ENCODE data around the gene INS. TPM values are rescaled to one million over a fixed set of nuclear protein-coding genes. Genes with fewer than 3 reads are reported as not detected.
A peak's percentile ranks its signal among the peaks of the same experiment; 100 is the strongest.

INS gene
- total and polyA plus RNA-seq, 4 donors, result 0.16 to 0.37 TPM; not detected in 2

DNA sequence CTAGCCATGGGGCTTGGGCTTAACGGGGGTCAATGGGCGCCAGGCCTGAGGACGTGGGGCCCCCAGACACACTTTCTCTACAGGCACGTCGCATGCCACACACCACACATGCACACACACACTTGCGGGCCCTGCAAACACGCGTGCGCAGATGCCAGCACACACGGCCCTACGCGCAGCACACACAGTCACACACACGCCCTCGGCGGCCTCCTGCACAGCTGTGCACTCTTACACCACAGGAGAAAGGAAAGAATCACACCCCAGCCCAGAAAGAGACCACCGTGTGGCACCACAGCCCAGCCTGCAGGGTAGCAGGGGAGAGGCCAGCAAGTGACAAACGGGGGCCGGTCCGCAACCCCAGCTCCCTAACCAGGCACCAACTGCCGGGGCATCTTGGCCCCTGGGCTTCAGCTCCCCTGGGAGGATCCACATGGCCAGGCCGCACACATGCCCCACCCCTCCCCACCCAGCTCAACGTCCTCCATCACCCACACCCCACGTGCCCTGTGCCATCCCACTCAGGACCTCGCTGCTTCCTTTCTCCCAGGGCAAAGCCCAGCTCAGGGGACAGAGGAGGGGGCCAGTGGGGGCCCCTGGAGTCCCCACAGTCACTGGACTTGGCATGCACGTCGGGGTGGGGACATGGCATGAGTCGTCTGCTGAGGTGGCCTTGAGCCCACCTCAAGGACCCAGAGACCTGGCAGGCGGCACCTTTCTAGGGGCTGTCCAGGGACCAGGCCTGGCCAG is 36.9 kb upstream of the INS start:
- TF ChIP-seq TAF1 (conservative IDR thresholded peaks at IDR 0.05), result no peak
- TF ChIP-seq, protein P1, sequence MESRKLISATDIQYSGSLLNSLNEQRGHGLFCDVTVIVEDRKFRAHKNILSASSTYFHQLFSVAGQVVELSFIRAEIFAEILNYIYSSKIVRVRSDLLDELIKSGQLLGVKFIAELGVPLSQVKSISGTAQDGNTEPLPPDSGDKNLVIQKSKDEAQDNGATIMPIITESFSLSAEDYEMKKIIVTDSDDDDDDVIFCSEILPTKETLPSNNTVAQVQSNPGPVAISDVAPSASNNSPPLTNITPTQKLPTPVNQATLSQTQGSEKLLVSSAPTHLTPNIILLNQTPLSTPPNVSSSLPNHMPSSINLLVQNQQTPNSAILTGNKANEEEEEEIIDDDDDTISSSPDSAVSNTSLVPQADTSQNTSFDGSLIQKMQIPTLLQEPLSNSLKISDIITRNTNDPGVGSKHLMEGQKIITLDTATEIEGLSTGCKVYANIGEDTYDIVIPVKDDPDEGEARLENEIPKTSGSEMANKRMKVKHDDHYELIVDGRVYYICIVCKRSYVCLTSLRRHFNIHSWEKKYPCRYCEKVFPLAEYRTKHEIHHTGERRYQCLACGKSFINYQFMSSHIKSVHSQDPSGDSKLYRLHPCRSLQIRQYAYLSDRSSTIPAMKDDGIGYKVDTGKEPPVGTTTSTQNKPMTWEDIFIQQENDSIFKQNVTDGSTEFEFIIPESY (IDR thresholded peaks at IDR 0.05), result no peak
- TF ChIP-seq RXRA (IDR thresholded peaks at IDR 0.05), result no peak
- TF ChIP-seq, protein P2, sequence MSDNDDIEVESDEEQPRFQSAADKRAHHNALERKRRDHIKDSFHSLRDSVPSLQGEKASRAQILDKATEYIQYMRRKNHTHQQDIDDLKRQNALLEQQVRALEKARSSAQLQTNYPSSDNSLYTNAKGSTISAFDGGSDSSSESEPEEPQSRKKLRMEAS (IDR thresholded peaks at IDR 0.05), result no peak
- TF ChIP-seq YY1 (IDR thresholded peaks at IDR 0.05), result no peak
- TF ChIP-seq GABPA (IDR thresholded peaks at IDR 0.05 in 1 of 2, conservative IDR thresholded peaks at IDR 0.05 in 1 of 2), result no peak
- no peak for TF ChIP-seq HNF4G (IDR thresholded peaks at IDR 0.05)
- no peak for TF ChIP-seq NR2F2 (IDR thresholded peaks at IDR 0.05)
- TF ChIP-seq FOXA2 (IDR thresholded peaks at IDR 0.05), result no peak
- TF ChIP-seq EGR1 (IDR thresholded peaks at IDR 0.05; ENCODE audit: low read depth in 2 of 2), result no peak
- no peak for TF ChIP-seq RAD21 (IDR thresholded peaks at IDR 0.05)
- no peak overlapping the region for H3K27ac ChIP-seq (ENCODE audit: low read depth in 1 of 2, low read length in 2 of 2)
- no peak for DNase-seq (ENCODE audit: low spot score)

DNA sequence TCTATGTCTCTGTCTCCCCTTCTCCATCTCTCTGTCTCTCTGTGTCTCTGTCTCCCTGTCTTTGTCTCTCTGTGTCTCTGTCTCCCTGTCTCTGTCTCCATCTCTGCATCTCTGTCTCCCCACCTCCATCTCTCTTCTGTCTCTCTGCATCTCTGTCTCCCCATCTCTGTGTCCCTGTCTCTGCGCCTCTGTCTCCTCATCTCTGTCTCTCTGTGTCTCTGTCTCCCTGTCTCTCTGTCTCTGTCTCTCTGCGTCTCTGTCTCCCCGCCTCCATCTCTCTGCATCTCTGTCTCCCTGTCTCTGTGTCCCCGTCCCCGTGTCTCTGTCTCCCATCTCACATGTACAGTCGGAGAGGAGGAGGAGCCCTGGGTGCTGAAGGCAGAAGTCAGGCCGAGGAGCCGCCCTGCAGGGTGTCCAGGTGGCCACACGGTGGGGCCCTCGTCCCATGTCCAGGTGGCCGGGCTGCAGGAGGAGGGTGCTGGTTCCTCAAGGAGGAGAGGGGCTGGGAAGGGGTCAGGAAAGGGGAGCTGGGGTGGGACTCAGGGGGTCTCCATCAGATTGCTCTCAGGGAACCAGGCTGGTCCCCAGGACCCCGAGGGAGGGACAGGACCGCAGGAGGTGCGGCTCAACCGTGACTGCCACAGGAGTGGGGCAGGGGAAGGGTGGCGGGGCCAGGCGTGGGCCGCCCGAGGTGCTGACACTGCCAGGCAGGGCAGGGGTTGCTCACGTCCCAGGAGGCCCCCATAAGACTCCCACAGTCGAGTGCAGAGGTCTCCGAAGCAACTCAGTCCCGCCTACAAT is 36.2 kb upstream of the INS start:
- Histone ChIP-seq H3K9ac (ENCODE audit: low read depth in 1 of 2, low read length in 2 of 2) (no peak overlapping the region), H3K4me1 (ENCODE audit: control insufficient read depth in 4 of 4, insufficient read depth in 4 of 4, low read length in 3 of 4) (no peaks in the 10 kb centered on the region), H3K27ac (ENCODE audit: low read depth in 1 of 2, low read length in 2 of 2) (no peak overlapping the region), H3K4me3 (ENCODE audit: low read depth in 1 of 3, low read length in 3 of 3) (no peak overlapping the region), H3K27me3 (ENCODE audit: control insufficient read depth in 4 of 4, insufficient read depth in 4 of 4, low read length in 3 of 4) (peaks cover 0 to 3% (median 0%) of the 10 kb centered on the region in 4 donors), H3K36me3 (ENCODE audit: control insufficient read depth in 4 of 4, insufficient read depth in 3 of 4, low read depth in 1 of 4, low read length in 3 of 4) (no peaks in the 10 kb centered on the region), H3K9me3 (ENCODE audit: control insufficient read depth in 4 of 4, low read length in 3 of 4) (no peaks in the 10 kb centered on the region)
- WGBS, result 37% methylated on average over 23 of the region's 23 CpGs
- TF ChIP-seq FOXA1 (IDR thresholded peaks at IDR 0.05) (no peak), SP1 (IDR thresholded peaks at IDR 0.05) (no peak), HNF4A (conservative IDR thresholded peaks at IDR 0.05) (no peak), RXRA (IDR thresholded peaks at IDR 0.05) (no peak), YY1 (IDR thresholded peaks at IDR 0.05) (no peak), NR2F2 (IDR thresholded peaks at IDR 0.05) (no peak), RAD21 (IDR thresholded peaks at IDR 0.05) (peak; percentile 94 to 97), FOXA2 (IDR thresholded peaks at IDR 0.05) (no peak), TAF1 (conservative IDR thresholded peaks at IDR 0.05) (no peak), HNF4G (IDR thresholded peaks at IDR 0.05) (no peak), EGR1 (IDR thresholded peaks at IDR 0.05; ENCODE audit: low read depth in 2 of 2) (no peak)
- TF ChIP-seq, protein P3, sequence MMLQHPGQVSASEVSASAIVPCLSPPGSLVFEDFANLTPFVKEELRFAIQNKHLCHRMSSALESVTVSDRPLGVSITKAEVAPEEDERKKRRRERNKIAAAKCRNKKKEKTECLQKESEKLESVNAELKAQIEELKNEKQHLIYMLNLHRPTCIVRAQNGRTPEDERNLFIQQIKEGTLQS (IDR thresholded peaks at IDR 0.05), result no peak
- TF ChIP-seq, protein P4, sequence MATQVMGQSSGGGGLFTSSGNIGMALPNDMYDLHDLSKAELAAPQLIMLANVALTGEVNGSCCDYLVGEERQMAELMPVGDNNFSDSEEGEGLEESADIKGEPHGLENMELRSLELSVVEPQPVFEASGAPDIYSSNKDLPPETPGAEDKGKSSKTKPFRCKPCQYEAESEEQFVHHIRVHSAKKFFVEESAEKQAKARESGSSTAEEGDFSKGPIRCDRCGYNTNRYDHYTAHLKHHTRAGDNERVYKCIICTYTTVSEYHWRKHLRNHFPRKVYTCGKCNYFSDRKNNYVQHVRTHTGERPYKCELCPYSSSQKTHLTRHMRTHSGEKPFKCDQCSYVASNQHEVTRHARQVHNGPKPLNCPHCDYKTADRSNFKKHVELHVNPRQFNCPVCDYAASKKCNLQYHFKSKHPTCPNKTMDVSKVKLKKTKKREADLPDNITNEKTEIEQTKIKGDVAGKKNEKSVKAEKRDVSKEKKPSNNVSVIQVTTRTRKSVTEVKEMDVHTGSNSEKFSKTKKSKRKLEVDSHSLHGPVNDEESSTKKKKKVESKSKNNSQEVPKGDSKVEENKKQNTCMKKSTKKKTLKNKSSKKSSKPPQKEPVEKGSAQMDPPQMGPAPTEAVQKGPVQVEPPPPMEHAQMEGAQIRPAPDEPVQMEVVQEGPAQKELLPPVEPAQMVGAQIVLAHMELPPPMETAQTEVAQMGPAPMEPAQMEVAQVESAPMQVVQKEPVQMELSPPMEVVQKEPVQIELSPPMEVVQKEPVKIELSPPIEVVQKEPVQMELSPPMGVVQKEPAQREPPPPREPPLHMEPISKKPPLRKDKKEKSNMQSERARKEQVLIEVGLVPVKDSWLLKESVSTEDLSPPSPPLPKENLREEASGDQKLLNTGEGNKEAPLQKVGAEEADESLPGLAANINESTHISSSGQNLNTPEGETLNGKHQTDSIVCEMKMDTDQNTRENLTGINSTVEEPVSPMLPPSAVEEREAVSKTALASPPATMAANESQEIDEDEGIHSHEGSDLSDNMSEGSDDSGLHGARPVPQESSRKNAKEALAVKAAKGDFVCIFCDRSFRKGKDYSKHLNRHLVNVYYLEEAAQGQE (IDR thresholded peaks at IDR 0.05), result no peak
- TF ChIP-seq, protein P2 (IDR thresholded peaks at IDR 0.05), result no peak
- TF ChIP-seq, protein P5, sequence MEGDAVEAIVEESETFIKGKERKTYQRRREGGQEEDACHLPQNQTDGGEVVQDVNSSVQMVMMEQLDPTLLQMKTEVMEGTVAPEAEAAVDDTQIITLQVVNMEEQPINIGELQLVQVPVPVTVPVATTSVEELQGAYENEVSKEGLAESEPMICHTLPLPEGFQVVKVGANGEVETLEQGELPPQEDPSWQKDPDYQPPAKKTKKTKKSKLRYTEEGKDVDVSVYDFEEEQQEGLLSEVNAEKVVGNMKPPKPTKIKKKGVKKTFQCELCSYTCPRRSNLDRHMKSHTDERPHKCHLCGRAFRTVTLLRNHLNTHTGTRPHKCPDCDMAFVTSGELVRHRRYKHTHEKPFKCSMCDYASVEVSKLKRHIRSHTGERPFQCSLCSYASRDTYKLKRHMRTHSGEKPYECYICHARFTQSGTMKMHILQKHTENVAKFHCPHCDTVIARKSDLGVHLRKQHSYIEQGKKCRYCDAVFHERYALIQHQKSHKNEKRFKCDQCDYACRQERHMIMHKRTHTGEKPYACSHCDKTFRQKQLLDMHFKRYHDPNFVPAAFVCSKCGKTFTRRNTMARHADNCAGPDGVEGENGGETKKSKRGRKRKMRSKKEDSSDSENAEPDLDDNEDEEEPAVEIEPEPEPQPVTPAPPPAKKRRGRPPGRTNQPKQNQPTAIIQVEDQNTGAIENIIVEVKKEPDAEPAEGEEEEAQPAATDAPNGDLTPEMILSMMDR (IDR thresholded peaks at IDR 0.05; ENCODE audit: low read depth, low read length, missing input control), result peak; percentile 95
- peak; percentile 82 for DNase-seq (ENCODE audit: low spot score)

More for the DNA sequence above, 36.9 kb upstream of the INS start:
- WGBS, result 81% methylated on average over 28 of the region's 28 CpGs
- Histone ChIP-seq H3K9me3 (ENCODE audit: control insufficient read depth in 4 of 4, low read length in 3 of 4) (no peaks in the 10 kb centered on the region), H3K36me3 (ENCODE audit: control insufficient read depth in 4 of 4, insufficient read depth in 3 of 4, low read depth in 1 of 4, low read length in 3 of 4) (no peaks in the 10 kb centered on the region), H3K4me1 (ENCODE audit: control insufficient read depth in 4 of 4, insufficient read depth in 4 of 4, low read length in 3 of 4) (no peaks in the 10 kb centered on the region), H3K9ac (ENCODE audit: low read depth in 1 of 2, low read length in 2 of 2) (no peak overlapping the region), H3K4me3 (ENCODE audit: low read depth in 1 of 3, low read length in 3 of 3) (no peak overlapping the region), H3K27me3 (ENCODE audit: control insufficient read depth in 4 of 4, insufficient read depth in 4 of 4, low read length in 3 of 4) (peaks cover 0 to 3% (median 0%) of the 10 kb centered on the region in 4 donors)

All from liver (tissue), 9 donors.